ENCODE data around the gene CYTH1. TPM values are rescaled to one million over a fixed set of nuclear protein-coding genes. Genes with fewer than 3 reads are reported as not detected.

Gene CYTH1
- total and polyA plus RNA-seq, 3 experiments from 2014 or later = 115 to 279 (median 129) TPM

DNA sequence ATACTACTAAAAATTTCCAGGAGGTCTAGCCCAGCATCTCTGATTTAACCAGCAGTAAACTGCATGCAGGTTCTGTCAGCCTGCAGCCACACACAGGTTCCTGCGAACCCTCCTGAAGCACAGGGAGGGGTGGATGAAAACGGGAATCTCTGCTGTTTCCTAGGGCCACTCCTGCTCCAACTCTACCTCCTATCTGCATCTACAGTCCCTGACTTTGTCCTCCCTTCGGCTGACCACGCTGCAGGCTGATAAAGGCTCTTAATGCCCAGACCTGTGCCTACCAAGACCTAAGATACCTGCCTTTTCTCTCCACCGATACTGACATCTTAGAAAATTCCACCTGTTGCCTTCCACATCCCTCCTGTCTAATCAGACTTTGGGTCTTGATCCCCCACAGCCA lies 50.2 kb downstream of the CYTH1 start:
- Mint-ChIP-seq H3K36me3 (peaks cover 0 to 37% (median 8%) of the 10 kb centered on the region in 3 donors), H3K4me1 (peaks cover 80 to 91% (median 91%) of the 10 kb centered on the region in 3 donors), H3K4me3 (peak overlapping the region; percentile 8 to 58 (median 38)), H3K27ac (peak overlapping the region in 7 of 8 donors; percentile 31 to 86 (median 73)), H3K27me3 (peaks cover 0 to 2% of the 10 kb centered on the region in 2 donors), H3K9me3 (no peaks in the 10 kb centered on the region)
- H3K36me3 ChIP-seq (ENCODE audit: insufficient read depth, low read length) = no peaks in the 10 kb centered on the region
- no peak overlapping the region for H3K4me3 ChIP-seq (ENCODE audit: low read length)
- no peaks in the 10 kb centered on the region for H3K27me3 ChIP-seq (ENCODE audit: insufficient read depth, low read length, poor library complexity, severe bottlenecking)
- CTCF ChIA-PET = interaction anchor here (1.3 kb wide), 1 partner anchor 23 kb away, joined by 4 read pairs; no protein-coding TSS in a partner anchor
- no peak overlapping the region for H3K27ac ChIP-seq (ENCODE audit: low read depth, low read length)
- H3K4me1 ChIP-seq (ENCODE audit: insufficient read depth, low read length) = peaks cover 86% of the 10 kb centered on the region
- DNase-seq = no peak
- POLR2A ChIA-PET = no interaction called here
- no peaks in the 10 kb centered on the region for H3K9me3 ChIP-seq (ENCODE audit: low read length)

DNA sequence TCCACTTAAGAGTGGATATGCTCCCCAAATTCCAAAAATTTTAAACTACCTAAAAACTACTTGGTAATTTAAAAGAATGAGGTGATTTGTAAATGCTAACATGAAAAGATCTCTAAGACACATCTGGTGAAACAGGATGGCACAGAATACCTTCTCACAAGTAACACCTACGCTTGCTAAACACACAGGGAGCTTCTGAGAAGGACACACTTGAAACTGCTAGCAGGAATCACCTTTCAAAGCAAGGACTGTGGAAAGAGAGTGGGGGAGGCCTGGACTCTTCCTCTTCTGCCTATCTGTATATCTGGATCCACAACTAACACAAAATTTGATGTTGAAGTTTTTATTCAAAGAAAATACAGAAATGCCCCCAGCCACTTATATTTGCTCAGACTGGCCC lies 52.4 kb downstream of the CYTH1 start:
- no peaks in the 10 kb centered on the region for H3K9me3 ChIP-seq (ENCODE audit: low read length)
- Mint-ChIP-seq H3K27me3 (peaks cover 0 to 2% of the 10 kb centered on the region in 2 donors), H3K27ac (peak overlapping the region in 7 of 8 donors; percentile 19 to 86 (median 36)), H3K36me3 (peaks cover 0 to 47% (median 13%) of the 10 kb centered on the region in 3 donors), H3K9me3 (no peaks in the 10 kb centered on the region), H3K4me3 (peak overlapping the region; percentile 8 to 61 (median 35)), H3K4me1 (peaks cover 80 to 91% (median 91%) of the 10 kb centered on the region in 3 donors)
- H3K27me3 ChIP-seq (ENCODE audit: insufficient read depth, low read length, poor library complexity, severe bottlenecking) = no peaks in the 10 kb centered on the region
- ChIA-PET CTCF (no interaction called here), POLR2A (no interaction called here)
- DNase-seq = no peak
- no peaks in the 10 kb centered on the region for H3K36me3 ChIP-seq (ENCODE audit: insufficient read depth, low read length)
- peaks cover 90% of the 10 kb centered on the region for H3K4me1 ChIP-seq (ENCODE audit: insufficient read depth, low read length)
- H3K4me3 ChIP-seq (ENCODE audit: low read length) = no peak overlapping the region
- H3K27ac ChIP-seq (ENCODE audit: low read depth, low read length) = no peak overlapping the region

DNA sequence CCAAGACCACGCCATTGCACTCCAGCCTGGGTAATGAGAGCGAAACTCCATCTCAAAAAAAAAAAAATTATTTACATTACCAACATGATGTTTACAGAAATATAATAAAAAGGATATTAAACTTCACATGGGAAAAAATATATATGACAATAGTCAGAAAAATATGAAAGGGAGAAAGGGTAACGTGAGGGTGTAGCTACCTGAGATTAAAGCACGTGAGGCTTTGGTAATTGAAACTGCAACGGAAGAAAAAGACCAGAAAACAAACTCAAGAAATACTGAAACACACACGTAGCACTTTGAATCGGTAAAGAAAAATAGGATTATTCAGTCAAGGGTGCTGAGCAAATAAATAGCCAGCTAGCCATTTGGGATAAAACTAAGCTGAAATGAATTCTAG lies 53.6 kb downstream of the CYTH1 start:
- Mint-ChIP-seq H3K36me3 (peaks cover 0 to 51% (median 12%) of the 10 kb centered on the region in 3 donors), H3K4me3 (peak overlapping the region in 3 of 7 donors; percentile 19 to 49 (median 30)), H3K4me1 (peaks cover 83 to 93% (median 93%) of the 10 kb centered on the region in 3 donors), H3K27ac (peak overlapping the region in 4 of 8 donors; percentile 57 to 89 (median 77)), H3K9me3 (no peaks in the 10 kb centered on the region), H3K27me3 (peaks cover 0 to 2% of the 10 kb centered on the region in 2 donors)
- DNase-seq = no peak
- Histone ChIP-seq H3K27me3 (ENCODE audit: insufficient read depth, low read length, poor library complexity, severe bottlenecking) (no peaks in the 10 kb centered on the region), H3K9me3 (ENCODE audit: low read length) (no peaks in the 10 kb centered on the region), H3K4me3 (ENCODE audit: low read length) (no peak overlapping the region), H3K27ac (ENCODE audit: low read depth, low read length) (no peak overlapping the region), H3K4me1 (ENCODE audit: insufficient read depth, low read length) (peaks cover 92% of the 10 kb centered on the region), H3K36me3 (ENCODE audit: insufficient read depth, low read length) (no peaks in the 10 kb centered on the region)
- POLR2A ChIA-PET = no interaction called here
- CTCF ChIA-PET = interaction anchor here (1.1 kb wide), 1 partner anchor 19 kb away, joined by 3 read pairs; no protein-coding TSS in a partner anchor

DNA sequence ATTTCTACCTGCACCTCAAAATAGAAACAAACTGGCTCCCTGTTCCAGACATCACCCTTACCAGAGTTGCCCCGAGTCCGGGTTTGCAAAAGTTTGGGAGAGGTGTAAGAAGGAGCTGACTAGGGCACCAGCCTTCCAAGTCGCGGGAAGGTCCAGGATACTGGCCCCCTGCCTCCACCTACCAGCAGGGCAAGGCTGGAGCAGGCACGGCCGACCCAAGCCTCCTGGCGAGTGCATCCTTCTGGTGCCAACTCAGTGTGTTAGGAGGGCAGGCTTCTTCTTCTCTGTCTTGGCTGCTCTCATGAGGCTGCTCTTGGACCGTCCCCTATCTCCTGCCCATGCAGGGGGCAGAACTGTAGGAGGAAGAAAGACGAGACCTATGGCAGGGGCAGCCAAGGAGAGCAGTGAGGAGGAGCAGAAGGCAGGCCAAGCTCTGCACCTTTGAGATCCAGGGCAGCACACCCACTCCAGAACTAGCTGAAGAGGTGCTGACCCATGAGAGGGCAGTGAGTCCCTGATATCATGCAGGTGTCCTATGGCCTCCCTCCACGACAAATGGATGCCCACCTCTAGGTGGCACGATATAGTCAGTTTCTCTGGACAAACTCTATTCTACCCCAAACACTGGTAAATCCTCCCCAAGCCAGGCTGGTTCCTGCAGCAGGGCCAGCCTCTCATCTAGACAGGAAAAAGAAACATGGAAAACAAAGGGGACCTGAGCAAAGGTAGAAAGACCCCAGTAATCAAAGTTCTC lies 54.4 kb downstream of the CYTH1 start:
- Histone ChIP-seq H3K27me3 (ENCODE audit: insufficient read depth, low read length, poor library complexity, severe bottlenecking) (no peaks in the 10 kb centered on the region), H3K36me3 (ENCODE audit: insufficient read depth, low read length) (no peaks in the 10 kb centered on the region), H3K4me1 (ENCODE audit: insufficient read depth, low read length) (peaks cover 92% of the 10 kb centered on the region), H3K4me3 (ENCODE audit: low read length) (peak overlapping the region; percentile 10), H3K27ac (ENCODE audit: low read depth, low read length) (no peak overlapping the region), H3K9me3 (ENCODE audit: low read length) (no peaks in the 10 kb centered on the region)
- H3K9me3 Mint-ChIP-seq = no peaks in the 10 kb centered on the region
- peak overlapping the region in 6 of 7 donors; percentile 35 to 87 (median 72) for H3K4me3 Mint-ChIP-seq
- peak overlapping the region in 6 of 8 donors; percentile 46 to 80 (median 58) for H3K27ac Mint-ChIP-seq
- CTCF ChIA-PET = interaction anchor here (1.6 to 3.3 kb wide), 2 partner anchors 12 to 13 kb away, joined by 3 to 12 read pairs; no protein-coding TSS in a partner anchor
- H3K27me3 Mint-ChIP-seq = peaks cover 0 to 2% of the 10 kb centered on the region in 2 donors
- peaks cover 0 to 52% (median 11%) of the 10 kb centered on the region in 3 donors for H3K36me3 Mint-ChIP-seq
- DNase-seq = no peak
- H3K4me1 Mint-ChIP-seq = peaks cover 84 to 94% (median 94%) of the 10 kb centered on the region in 3 donors
- POLR2A ChIA-PET = no interaction called here

- peaks cover 92% of the 10 kb centered on the region for H3K4me1 ChIP-seq (ENCODE audit: insufficient read depth, low read length)
- H3K27me3 ChIP-seq (ENCODE audit: insufficient read depth, low read length, poor library complexity, severe bottlenecking) = no peaks in the 10 kb centered on the region
- H3K27ac ChIP-seq (ENCODE audit: low read depth, low read length) = no peak overlapping the region
- ChIA-PET CTCF (interaction anchor here (1.6 to 3.3 kb wide), 3 partner anchors 10 to 14 kb away, joined by 3 to 12 read pairs (median 5); no protein-coding TSS in a partner anchor), POLR2A (no interaction called here)
- H3K27ac Mint-ChIP-seq = peak overlapping the region; percentile 29 to 90 (median 76)
- H3K4me3 Mint-ChIP-seq = peak overlapping the region; percentile 42 to 87 (median 73)
- peaks cover 84 to 94% (median 93%) of the 10 kb centered on the region in 3 donors for H3K4me1 Mint-ChIP-seq
- DNase-seq = no peak
- no peaks in the 10 kb centered on the region for H3K9me3 ChIP-seq (ENCODE audit: low read length)
- H3K4me3 ChIP-seq (ENCODE audit: low read length) = peak overlapping the region; percentile 35
- H3K9me3 Mint-ChIP-seq = no peaks in the 10 kb centered on the region
- H3K36me3 Mint-ChIP-seq = peaks cover 0 to 54% (median 11%) of the 10 kb centered on the region in 3 donors
- H3K27me3 Mint-ChIP-seq = peaks cover 0 to 2% of the 10 kb centered on the region in 2 donors
- no peaks in the 10 kb centered on the region for H3K36me3 ChIP-seq (ENCODE audit: insufficient read depth, low read length)
These were observed 55.0 kb downstream of the CYTH1 start for GRCh38 chr17:78727057-78727456.

- H3K9me3 Mint-ChIP-seq = no peaks in the 10 kb centered on the region
- no peaks in the 10 kb centered on the region for H3K36me3 ChIP-seq (ENCODE audit: insufficient read depth, low read length)
- H3K4me3 Mint-ChIP-seq = peak overlapping the region; percentile 42 to 87 (median 73)
- peaks cover 0 to 2% of the 10 kb centered on the region in 2 donors for H3K27me3 Mint-ChIP-seq
- H3K4me3 ChIP-seq (ENCODE audit: low read length) = peak overlapping the region; percentile 35
- peak overlapping the region; percentile 38 to 90 (median 78) for H3K27ac Mint-ChIP-seq
- no peaks in the 10 kb centered on the region for H3K9me3 ChIP-seq (ENCODE audit: low read length)
- H3K4me1 Mint-ChIP-seq = peaks cover 82 to 94% (median 93%) of the 10 kb centered on the region in 3 donors
- no peaks in the 10 kb centered on the region for H3K27me3 ChIP-seq (ENCODE audit: insufficient read depth, low read length, poor library complexity, severe bottlenecking)
- DNase-seq = no peak
- CTCF ChIA-PET = interaction anchor here (0.9 to 3.3 kb wide), 4 partner anchors 10 to 14 kb away, joined by 3 to 12 read pairs (median 4); no protein-coding TSS in a partner anchor
- H3K36me3 Mint-ChIP-seq = peaks cover 0 to 54% (median 11%) of the 10 kb centered on the region in 3 donors
- POLR2A ChIA-PET = interaction anchor here (0.6 kb wide), 1 partner anchor 1098 kb away, joined by 7 read pairs; no protein-coding TSS in a partner anchor
- no peak overlapping the region for H3K27ac ChIP-seq (ENCODE audit: low read depth, low read length)
- peaks cover 93% of the 10 kb centered on the region for H3K4me1 ChIP-seq (ENCODE audit: insufficient read depth, low read length)
These were observed 55.6 kb downstream of the CYTH1 start for GRCh38 chr17:78726513-78726912.

GRCh38 chr17:78725448-78726021 lies 56.5 kb downstream of the CYTH1 start:
- Histone ChIP-seq H3K36me3 (ENCODE audit: insufficient read depth, low read length) (no peaks in the 10 kb centered on the region), H3K4me1 (ENCODE audit: insufficient read depth, low read length) (peaks cover 95% of the 10 kb centered on the region), H3K9me3 (ENCODE audit: low read length) (no peaks in the 10 kb centered on the region), H3K4me3 (ENCODE audit: low read length) (peak overlapping the region; percentile 35), H3K27ac (ENCODE audit: low read depth, low read length) (no peak overlapping the region), H3K27me3 (ENCODE audit: insufficient read depth, low read length, poor library complexity, severe bottlenecking) (no peaks in the 10 kb centered on the region)
- DNase-seq = peak in 2 of 5 donors; percentile 49 to 58
- H3K36me3 Mint-ChIP-seq = peaks cover 0 to 49% (median 11%) of the 10 kb centered on the region in 3 donors
- peak overlapping the region; percentile 57 to 76 (median 72) for H3K4me3 Mint-ChIP-seq
- peaks cover 82 to 95% (median 93%) of the 10 kb centered on the region in 3 donors for H3K4me1 Mint-ChIP-seq
- peak overlapping the region; percentile 1 to 96 (median 84) for H3K27ac Mint-ChIP-seq
- POLR2A ChIA-PET = interaction anchor here (0.5 to 0.7 kb wide), 5 partner anchors 10 to 73 kb away, joined by 3 to 8 read pairs (median 3); no protein-coding TSS in a partner anchor
- H3K9me3 Mint-ChIP-seq = no peaks in the 10 kb centered on the region
- H3K27me3 Mint-ChIP-seq = peaks cover 0 to 2% of the 10 kb centered on the region in 2 donors
- CTCF ChIA-PET = interaction anchor here (0.8 to 3.3 kb wide), 5 partner anchors 11 to 55 kb away, joined by 3 to 12 read pairs (median 3); no protein-coding TSS in a partner anchor
